Activated CD4-positive, alpha-beta T cell treated with anti-CD3 and anti-CD28 coated beads, Interleukin-2, amount 10 ng/mL, durations not matched to agents 24 days and 14 days (primary cell): ENCODE results near the gene FAM181A. TPM values are rescaled to one million over a fixed set of nuclear protein-coding genes. Genes with fewer than 3 reads are reported as not detected.
A peak's percentile ranks its signal among the peaks of the same experiment; 100 is the strongest.

Experiments used
- DNase-seq: peaks from one replicate; pipeline ENCODE4 v3.0.0; 2022
- H3K27ac Mint-ChIP-seq: one replicate; pipeline ENCODE4 v1.8.0; 2022; ENCODE audit warnings: mild to moderate bottlenecking, mixed read lengths
- H3K27me3 Mint-ChIP-seq: one replicate; pipeline ENCODE4 v1.8.0; 2022; ENCODE audit warnings: mixed read lengths
- H3K36me3 Mint-ChIP-seq: one replicate; pipeline ENCODE4 v1.8.0; 2022; ENCODE audit warnings: low read depth, mild to moderate bottlenecking, mixed read lengths
- H3K4me1 Mint-ChIP-seq: one replicate; pipeline ENCODE4 v1.8.0; 2021; ENCODE audit warnings: mixed read lengths
- H3K4me3 Mint-ChIP-seq: one replicate; pipeline ENCODE4 v1.8.0; 2022; ENCODE audit warnings: mild to moderate bottlenecking, moderate library complexity, mixed read lengths
- H3K9me3 Mint-ChIP-seq: one replicate; pipeline ENCODE4 v1.8.0; 2021; ENCODE audit warnings: mixed read lengths
- intact Hi-C: fragments of 100-400 bp; cut with micrococcal nuclease; formaldehyde crosslinking; loops from one replicate; pipeline ENCODE4 v1.15.1; 2023
- total RNA-seq: library from RNA; stranded (reverse); gene quantifications from 2 replicates; pipeline ENCODE4 v1.2.3, GENCODE V29; 2022

The FAM181A gene
- total RNA-seq, 1 donor from 2014 or later, result not detected

GRCh38 chr14:93954900-93955849, 28.0 kb downstream of the FAM181A start:
- intact Hi-C loops, result loop anchor here (1.0 to 5.0 kb wide), 2 partner anchors 21 to 127 kb away; partner anchors contain the start of genes ASB2, DDX24 and IFI27L1
- peak; percentile 84 for DNase-seq
- H3K27ac Mint-ChIP-seq, result peak overlapping the region; percentile 100
- peak overlapping the region; percentile 86 for H3K4me3 Mint-ChIP-seq
- H3K9me3 Mint-ChIP-seq, result no peaks in the 10 kb centered on the region
- peaks cover 91% of the 10 kb centered on the region for H3K4me1 Mint-ChIP-seq
- no peaks in the 10 kb centered on the region for H3K27me3 Mint-ChIP-seq
- peaks cover 45% of the 10 kb centered on the region for H3K36me3 Mint-ChIP-seq

GRCh38 chr14:93955850-93956481, 28.8 kb downstream of the FAM181A start:
- DNase-seq, result no peak
- Mint-ChIP-seq H3K4me1 (peaks cover 90% of the 10 kb centered on the region), H3K27me3 (no peaks in the 10 kb centered on the region), H3K9me3 (no peaks in the 10 kb centered on the region), H3K36me3 (peaks cover 39% of the 10 kb centered on the region), H3K27ac (peak overlapping the region; percentile 100), H3K4me3 (peak overlapping the region; percentile 86)
- intact Hi-C loops, result loop anchor here (1.0 to 5.0 kb wide), 2 partner anchors 20 to 126 kb away; partner anchors contain the start of genes ASB2, DDX24 and IFI27L1

DNA sequence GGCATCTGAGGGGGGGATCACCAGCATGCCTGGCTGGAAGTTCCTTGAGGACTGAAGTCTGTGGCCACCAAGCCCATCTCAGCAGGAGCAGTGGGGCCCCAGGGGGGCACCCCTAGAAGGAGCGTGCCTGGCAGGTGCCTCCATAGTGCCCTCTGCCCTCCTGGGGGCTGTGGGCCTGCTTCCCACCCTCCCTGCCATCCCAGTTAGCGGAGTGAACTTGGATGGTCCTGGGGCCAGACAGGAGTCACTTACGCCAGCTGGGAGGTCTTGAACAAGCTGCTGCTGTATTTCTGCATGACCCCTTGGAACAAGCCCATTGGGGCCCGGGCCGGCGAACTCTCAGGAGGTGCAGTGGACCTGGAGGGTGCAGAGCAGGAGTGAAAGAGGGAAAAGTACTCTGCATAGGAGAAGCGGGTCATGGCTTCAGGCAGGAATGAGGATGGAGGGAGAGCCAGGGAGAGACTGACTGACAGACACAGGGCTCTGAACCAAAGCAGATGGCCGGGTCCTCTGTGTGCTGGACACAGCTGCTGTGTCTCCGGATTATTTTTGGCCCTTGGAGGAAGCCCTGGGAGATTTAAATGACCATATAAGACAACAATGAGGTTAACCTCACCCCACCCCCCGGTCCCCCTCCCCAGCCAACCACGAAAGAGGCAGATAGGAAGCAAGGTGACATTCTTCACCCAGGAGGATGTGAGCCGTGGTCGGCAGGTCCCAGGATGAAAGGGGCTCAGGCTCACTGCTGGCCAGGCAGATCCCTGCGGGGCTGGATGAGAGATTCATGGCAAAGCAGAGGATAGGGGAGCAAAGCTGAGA, 29.6 kb downstream of the FAM181A start:
- Mint-ChIP-seq H3K4me3 (peak overlapping the region; percentile 86), H3K27ac (peak overlapping the region; percentile 100), H3K27me3 (no peaks in the 10 kb centered on the region), H3K9me3 (no peaks in the 10 kb centered on the region), H3K4me1 (peaks cover 92% of the 10 kb centered on the region), H3K36me3 (peaks cover 42% of the 10 kb centered on the region)
- peak; percentile 80 for DNase-seq
- intact Hi-C loops, result loop anchor here (5.0 kb wide), 1 partner anchor 126 kb away; the partner anchor contains the start of genes DDX24 and IFI27L1

DNA sequence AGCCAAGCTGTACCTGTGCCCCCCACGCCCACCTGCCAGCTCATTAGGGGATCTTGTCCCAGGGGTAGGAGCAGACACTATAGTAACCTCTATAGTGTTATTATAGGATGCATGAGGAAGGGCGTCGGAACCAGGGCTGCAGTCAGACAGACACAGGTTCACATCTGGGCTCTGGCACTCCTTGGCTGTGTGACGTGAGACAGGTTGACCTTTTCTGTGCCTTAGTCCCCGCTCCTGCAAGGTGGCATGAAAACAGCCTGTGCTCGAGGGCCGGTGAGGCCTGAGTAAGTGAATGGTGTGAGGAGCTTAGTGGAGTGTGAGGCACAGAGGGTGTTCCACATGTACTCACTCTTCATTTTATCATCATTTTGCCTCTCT, 30.2 kb downstream of the FAM181A start:
- peak overlapping the region; percentile 86 for H3K4me3 Mint-ChIP-seq
- H3K4me1 Mint-ChIP-seq, result peaks cover 90% of the 10 kb centered on the region
- no peak for DNase-seq
- intact Hi-C loops, result loop anchor here (5.0 kb wide), 1 partner anchor 125 kb away; the partner anchor contains the start of genes DDX24 and IFI27L1
- H3K27ac Mint-ChIP-seq, result peak overlapping the region; percentile 100
- H3K9me3 Mint-ChIP-seq, result no peaks in the 10 kb centered on the region
- peaks cover 39% of the 10 kb centered on the region for H3K36me3 Mint-ChIP-seq
- H3K27me3 Mint-ChIP-seq, result no peaks in the 10 kb centered on the region

DNA sequence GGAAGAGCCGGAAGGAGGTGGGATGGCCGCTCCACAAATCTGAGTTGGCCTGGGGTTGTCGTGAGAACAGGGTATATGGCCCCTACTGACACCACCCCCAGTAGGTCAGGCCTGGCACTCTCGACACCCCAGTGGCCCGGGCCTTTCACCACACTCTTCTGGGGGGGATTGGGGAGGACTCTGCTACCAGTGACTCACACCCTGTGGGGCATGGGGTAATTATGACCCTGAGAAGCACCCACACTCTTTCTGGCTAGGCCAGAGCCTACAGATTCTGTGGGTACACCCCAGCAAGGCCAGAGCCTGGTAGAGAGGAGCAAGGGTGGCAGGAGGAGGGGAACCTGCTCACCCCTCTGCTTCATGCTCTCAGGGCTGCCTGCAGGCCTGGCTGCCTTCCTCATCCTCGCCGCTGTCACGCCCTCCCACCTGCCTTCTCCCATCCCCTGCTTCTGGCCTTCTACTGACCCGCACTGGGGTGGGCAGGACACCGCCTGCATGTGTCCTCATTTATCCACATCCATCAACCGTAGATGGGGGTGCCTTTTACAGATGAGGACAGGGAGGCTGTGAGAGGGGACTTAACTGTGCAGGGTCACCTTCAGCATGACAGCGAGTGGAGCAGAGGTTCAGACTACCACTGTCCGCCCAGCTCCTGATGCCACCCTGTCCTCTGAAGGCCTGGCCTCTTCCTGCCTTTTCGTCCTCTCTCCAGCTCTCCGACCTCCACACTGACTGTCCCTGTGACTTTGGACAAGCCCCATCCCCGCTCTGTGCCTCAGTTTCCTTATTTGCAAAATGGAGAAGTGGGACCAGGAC, 30.8 kb downstream of the FAM181A start:
- DNase-seq, result peak; percentile 68
- no peaks in the 10 kb centered on the region for H3K9me3 Mint-ChIP-seq
- peaks cover 93% of the 10 kb centered on the region for H3K4me1 Mint-ChIP-seq
- peaks cover 36% of the 10 kb centered on the region for H3K36me3 Mint-ChIP-seq
- peak overlapping the region; percentile 86 for H3K4me3 Mint-ChIP-seq
- no peaks in the 10 kb centered on the region for H3K27me3 Mint-ChIP-seq
- H3K27ac Mint-ChIP-seq, result peak overlapping the region; percentile 100
- intact Hi-C loops, result loop anchor here (5.0 kb wide), 1 partner anchor 124 kb away; the partner anchor contains the start of genes DDX24 and IFI27L1

GRCh38 chr14:93958567-93959238, 31.6 kb downstream of the FAM181A start:
- Mint-ChIP-seq H3K9me3 (no peaks in the 10 kb centered on the region), H3K27me3 (no peaks in the 10 kb centered on the region), H3K4me3 (peak overlapping the region; percentile 86), H3K4me1 (peaks cover 93% of the 10 kb centered on the region), H3K36me3 (peaks cover 34% of the 10 kb centered on the region), H3K27ac (peak overlapping the region; percentile 100)
- peak; percentile 67 for DNase-seq
- intact Hi-C loops, result loop anchor here (1.0 to 5.0 kb wide), 4 partner anchors 13 to 124 kb away; partner anchors contain the start of genes ASB2, DDX24 and IFI27L1

DNA sequence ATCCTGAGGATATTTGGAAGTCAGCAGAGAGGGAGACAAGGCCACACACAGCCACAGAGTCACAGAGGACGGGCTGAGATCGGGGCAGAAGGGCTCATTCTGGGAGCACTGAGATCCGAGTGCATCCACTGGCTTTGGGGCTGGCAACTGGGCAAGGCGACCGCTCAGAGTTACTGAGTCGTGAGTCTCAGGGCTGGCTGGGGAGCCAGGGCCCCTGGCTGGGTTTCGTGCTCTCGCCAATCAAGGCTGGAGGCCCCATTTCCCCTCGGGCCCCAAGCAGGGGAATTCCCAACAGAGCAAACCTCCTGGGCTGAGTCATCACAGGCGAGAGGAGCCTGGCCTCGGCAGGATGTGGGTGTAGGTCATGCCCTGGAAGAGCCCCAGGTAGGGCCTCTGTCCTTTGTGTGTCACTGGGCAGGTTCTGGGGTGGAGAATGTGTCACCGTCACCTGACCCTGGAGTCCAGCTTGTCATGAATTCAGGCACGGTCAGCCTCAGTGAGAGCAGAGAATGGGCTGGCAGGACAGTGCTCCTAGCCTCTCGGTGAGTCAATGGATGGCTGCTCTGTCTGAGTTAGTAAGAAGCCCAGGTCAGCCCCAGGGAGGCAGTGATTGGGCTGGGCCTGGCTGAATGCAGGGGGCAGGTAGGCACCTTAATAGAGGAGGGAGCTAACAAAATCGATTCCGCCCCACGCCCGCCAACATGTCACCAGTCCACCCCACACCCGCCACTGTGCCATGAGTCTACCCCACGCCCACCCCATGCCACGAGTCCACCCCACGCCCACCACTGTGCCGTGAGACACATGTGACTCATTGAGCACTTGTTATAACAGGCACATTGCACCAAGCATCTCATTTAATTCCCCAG, 32.3 kb downstream of the FAM181A start:
- H3K9me3 Mint-ChIP-seq, result no peaks in the 10 kb centered on the region
- DNase-seq, result peak; percentile 98
- H3K27me3 Mint-ChIP-seq, result no peaks in the 10 kb centered on the region
- H3K36me3 Mint-ChIP-seq, result peaks cover 32% of the 10 kb centered on the region
- intact Hi-C loops, result loop anchor here (1.0 to 5.0 kb wide), 4 partner anchors 12 to 123 kb away; partner anchors contain the start of genes ASB2, DDX24 and IFI27L1
- peak overlapping the region; percentile 100 for H3K27ac Mint-ChIP-seq
- peak overlapping the region; percentile 86 for H3K4me3 Mint-ChIP-seq
- H3K4me1 Mint-ChIP-seq, result peaks cover 93% of the 10 kb centered on the region

DNA sequence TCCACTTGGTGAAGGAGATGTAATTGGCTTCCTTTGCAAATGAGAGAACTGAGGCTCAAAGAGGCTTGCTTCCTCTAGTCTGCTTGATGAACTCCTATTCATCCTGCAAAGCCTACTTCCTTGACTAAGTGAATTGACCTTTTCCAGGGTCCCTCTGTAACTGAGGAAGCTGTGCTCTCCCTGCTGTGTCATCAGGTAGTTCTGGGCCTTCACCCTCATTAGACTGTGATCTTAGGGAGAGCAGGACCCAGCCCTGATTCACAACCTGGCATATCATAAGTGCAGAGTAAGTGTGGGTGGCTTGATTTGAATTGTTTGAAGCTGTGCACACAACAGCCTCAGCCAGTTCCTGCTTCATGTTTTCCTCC, 32.9 kb downstream of the FAM181A start:
- intact Hi-C loops, result no loop called here
- Mint-ChIP-seq H3K4me3 (peak overlapping the region; percentile 86), H3K9me3 (peaks cover 6% of the 10 kb centered on the region), H3K4me1 (peaks cover 93% of the 10 kb centered on the region), H3K27ac (peak overlapping the region; percentile 100), H3K27me3 (no peaks in the 10 kb centered on the region), H3K36me3 (peaks cover 34% of the 10 kb centered on the region)
- DNase-seq, result peak; percentile 74

- Mint-ChIP-seq H3K4me3 (peak overlapping the region; percentile 86), H3K36me3 (peaks cover 39% of the 10 kb centered on the region), H3K27ac (peak overlapping the region; percentile 100), H3K4me1 (peaks cover 94% of the 10 kb centered on the region), H3K9me3 (peaks cover 12% of the 10 kb centered on the region), H3K27me3 (no peaks in the 10 kb centered on the region)
- intact Hi-C loops, result no loop called here
- DNase-seq, result no peak
Measured at GRCh38 chr14:93960774-93961438, 33.8 kb downstream of the FAM181A start.

GRCh38 chr14:93961620-93962019, 34.5 kb downstream of the FAM181A start:
- H3K4me3 Mint-ChIP-seq, result peak overlapping the region; percentile 78
- H3K4me1 Mint-ChIP-seq, result peaks cover 93% of the 10 kb centered on the region
- no peaks in the 10 kb centered on the region for H3K27me3 Mint-ChIP-seq
- H3K36me3 Mint-ChIP-seq, result peaks cover 45% of the 10 kb centered on the region
- H3K9me3 Mint-ChIP-seq, result peaks cover 12% of the 10 kb centered on the region
- intact Hi-C loops, result no loop called here
- no peak for DNase-seq
- peak overlapping the region; percentile 99 for H3K27ac Mint-ChIP-seq
